Mucosa of descending colon (tissue), 3 donors: ENCODE data around the gene LMO1. TPM values are rescaled to one million over a fixed set of nuclear protein-coding genes. Genes with fewer than 3 reads are reported as not detected.

ENCODE experiments used
- ATAC-seq: fragments of 200-7000 bp; cut with Tn5 transposase; one replicate; pipeline ENCODE4 v1.9.1; 2020; ENCODE audit warnings: mild to moderate bottlenecking, moderate library complexity
- DNase-seq, 3 donors: peaks; one replicate each; pipeline ENCODE4 v3.0.0-alpha.2; 2020
- H3K36me3 ChIP-seq: fragments of 200-600 bp; one replicate; pipeline ENCODE4 v1.8.0; 2021; ENCODE audit warnings: low read depth, mild to moderate bottlenecking
- H3K4me1 ChIP-seq: fragments of 200-600 bp; one replicate; pipeline ENCODE4 v1.8.0; 2021; ENCODE audit warnings: low read depth, mild to moderate bottlenecking
- H3K4me3 ChIP-seq: fragments of 200-600 bp; one replicate; pipeline ENCODE4 v1.8.0; 2021; ENCODE audit warnings: mild to moderate bottlenecking
- H3K9me3 ChIP-seq: fragments of 200-600 bp; one replicate; pipeline ENCODE4 v1.8.0; 2021; ENCODE audit warnings: mild to moderate bottlenecking
- intact Hi-C, 2 donors: fragments of 100-400 bp; cut with DNase I in 1 of 2; cut with micrococcal nuclease in 1 of 2; formaldehyde crosslinking; loops; one replicate each; pipeline versions ENCODE4 v1.11.0 to v1.11.1; 2022; cut with DNase I, micrococcal nuclease
- total RNA-seq, 3 donors: library from RNA; stranded (reverse); fragmentation: NEBNext Ultra II Directional in 2 of 3; extraction: Animal tissue kit (Norgen Biotek cat#: 25700) in 2 of 3; gene quantifications; one replicate each; pipeline versions ENCODE4 v1.2.1 to v1.2.4, GENCODE V29; 2021 to 2023
- TF ChIP-seq, protein P1 (sequence below): fragments of 200-600 bp; IDR thresholded peaks from one replicate; pipeline ENCODE4 v1.8.0; 2022; ENCODE audit warnings: antibody characterized with exemption, mild to moderate bottlenecking
- donor health status: DM: no; HTN: no; CAD: no; lungs with moderate emphysema.
- donor health status: DM: no; HTN: no; CAD: no.
- donor health status: DM: no; HTN: yes; CAD: no.

The LMO1 gene
- total RNA-seq, 3 donors from 2014 or later = 0.70 TPM; not detected in 2

DNA sequence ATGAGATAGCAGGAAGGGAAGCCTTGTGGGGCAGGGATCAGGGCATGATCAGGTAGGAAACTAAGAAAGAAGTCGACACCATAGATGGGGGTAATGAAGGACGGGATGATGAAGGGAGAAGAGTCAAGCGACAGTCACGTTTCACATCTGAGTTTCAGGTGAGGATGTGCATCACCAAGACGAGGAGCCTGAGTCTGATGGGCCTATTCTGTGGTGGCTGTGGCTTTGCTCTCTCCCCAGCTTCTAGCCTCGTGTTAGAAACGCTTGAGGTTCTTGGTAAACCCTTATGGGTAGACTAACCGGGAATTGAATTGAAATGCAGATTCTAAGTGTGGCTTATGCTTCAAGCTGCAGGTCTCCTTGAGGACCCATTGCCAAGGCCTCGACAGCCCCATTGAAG lies 45.6 kb upstream of the LMO1 start:
- H3K4me1 ChIP-seq = no peaks in the 10 kb centered on the region
- no peaks in the 10 kb centered on the region for H3K36me3 ChIP-seq
- H3K4me3 ChIP-seq = no peak overlapping the region
- peaks cover 5% of the 10 kb centered on the region for H3K9me3 ChIP-seq
- ATAC-seq = no peak
- TF ChIP-seq, protein P1, sequence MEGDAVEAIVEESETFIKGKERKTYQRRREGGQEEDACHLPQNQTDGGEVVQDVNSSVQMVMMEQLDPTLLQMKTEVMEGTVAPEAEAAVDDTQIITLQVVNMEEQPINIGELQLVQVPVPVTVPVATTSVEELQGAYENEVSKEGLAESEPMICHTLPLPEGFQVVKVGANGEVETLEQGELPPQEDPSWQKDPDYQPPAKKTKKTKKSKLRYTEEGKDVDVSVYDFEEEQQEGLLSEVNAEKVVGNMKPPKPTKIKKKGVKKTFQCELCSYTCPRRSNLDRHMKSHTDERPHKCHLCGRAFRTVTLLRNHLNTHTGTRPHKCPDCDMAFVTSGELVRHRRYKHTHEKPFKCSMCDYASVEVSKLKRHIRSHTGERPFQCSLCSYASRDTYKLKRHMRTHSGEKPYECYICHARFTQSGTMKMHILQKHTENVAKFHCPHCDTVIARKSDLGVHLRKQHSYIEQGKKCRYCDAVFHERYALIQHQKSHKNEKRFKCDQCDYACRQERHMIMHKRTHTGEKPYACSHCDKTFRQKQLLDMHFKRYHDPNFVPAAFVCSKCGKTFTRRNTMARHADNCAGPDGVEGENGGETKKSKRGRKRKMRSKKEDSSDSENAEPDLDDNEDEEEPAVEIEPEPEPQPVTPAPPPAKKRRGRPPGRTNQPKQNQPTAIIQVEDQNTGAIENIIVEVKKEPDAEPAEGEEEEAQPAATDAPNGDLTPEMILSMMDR = no peak
- no peak for DNase-seq
- intact Hi-C loops = no loop called here

DNA sequence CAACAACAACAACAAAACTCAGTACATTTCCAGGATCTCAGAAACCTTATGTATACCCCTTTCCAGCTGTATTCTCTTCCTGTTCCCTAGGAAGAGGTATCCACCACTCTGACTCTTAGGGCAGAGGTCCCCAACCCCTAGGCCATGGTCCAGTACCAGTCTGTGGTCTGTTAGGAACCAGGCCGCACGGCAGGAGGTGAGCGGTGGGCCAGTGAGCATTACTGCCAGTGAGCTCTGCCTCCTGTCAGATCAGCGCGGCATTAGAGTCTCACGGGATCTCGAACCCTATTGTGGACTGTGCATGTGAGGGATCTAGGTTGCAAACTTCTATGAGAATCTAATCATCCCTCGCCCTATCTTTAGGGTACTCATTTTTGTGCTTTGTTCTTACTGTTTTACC lies 43.9 kb upstream of the LMO1 start:
- H3K4me3 ChIP-seq = no peak overlapping the region
- TF ChIP-seq, protein P1 = no peak
- no peaks in the 10 kb centered on the region for H3K36me3 ChIP-seq
- no peaks in the 10 kb centered on the region for H3K4me1 ChIP-seq
- intact Hi-C loops = no loop called here
- peaks cover 5% of the 10 kb centered on the region for H3K9me3 ChIP-seq
- ATAC-seq = no peak
- DNase-seq = no peak

DNA sequence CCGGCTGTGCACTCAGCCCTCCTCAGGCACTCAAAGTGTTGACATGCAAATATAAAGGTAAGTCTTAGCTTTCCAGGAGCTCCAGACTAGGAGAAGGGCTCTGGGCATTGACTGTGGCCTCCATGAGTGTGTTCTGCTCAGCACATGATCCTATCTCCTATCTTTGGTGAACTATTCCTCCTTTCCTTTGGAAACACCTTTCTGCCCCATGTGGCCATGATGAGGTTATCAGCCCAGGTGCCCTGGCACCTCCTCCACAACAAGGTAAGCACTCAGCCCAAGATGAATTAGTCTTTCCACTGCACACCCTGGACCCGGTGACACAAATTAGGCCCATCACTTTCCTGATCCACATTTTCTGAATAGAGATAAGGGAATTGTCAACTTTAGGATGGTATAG lies 37.9 kb upstream of the LMO1 start:
- intact Hi-C loops = no loop called here

DNA sequence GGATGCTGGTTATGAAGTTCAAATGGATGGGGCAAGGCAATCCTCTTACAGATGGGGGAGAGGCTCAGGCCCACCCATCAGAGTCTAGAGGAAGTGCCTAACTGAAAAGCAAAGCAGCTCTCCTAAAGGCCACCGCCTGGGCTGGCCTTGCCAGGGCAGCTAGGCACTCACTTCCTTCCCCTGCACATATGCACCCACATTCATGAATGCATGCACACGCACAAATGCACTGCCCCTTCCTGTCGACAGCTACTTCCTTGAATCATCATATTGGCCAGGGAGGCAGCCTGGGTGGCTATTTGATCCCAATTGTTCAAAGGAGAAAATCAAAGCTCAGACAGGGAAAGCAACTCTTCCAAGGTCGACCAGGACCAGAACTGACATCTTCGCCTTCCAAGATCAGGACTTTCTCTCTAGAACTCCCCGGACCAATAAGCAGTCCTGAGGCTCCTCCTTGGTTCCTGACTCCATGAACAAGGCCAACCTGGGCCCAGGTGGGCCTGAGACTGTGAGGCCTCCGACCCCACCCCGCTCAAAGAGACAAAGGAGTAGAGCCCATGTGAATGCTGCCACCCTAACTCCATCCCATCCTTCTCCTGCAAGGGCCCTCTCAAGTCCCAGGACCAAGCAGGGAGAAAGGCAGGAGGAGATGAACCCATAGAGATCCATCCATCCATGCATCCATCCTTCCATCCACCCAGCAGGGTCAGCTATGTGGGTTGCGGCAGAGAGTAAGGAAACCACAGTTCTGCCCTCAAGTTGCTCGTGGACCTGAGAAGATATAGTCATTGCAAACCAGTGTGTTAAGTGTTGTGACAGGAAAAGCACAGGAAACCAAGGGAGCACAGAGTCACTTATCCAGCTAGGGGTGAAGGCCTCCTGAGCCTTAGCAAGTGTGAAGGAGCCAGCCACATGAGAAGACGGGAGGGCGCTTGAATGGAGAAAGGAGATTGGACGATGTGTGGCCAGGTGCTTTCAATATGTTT lies 35.4 kb upstream of the LMO1 start:
- no peak overlapping the region for H3K4me3 ChIP-seq
- no peaks in the 10 kb centered on the region for H3K9me3 ChIP-seq
- ATAC-seq = no peak
- TF ChIP-seq, protein P1 = no peak
- H3K36me3 ChIP-seq = no peaks in the 10 kb centered on the region
- intact Hi-C loops = no loop called here
- H3K4me1 ChIP-seq = no peaks in the 10 kb centered on the region
- no peak for DNase-seq

More for the DNA sequence above, 37.9 kb upstream of the LMO1 start:
- ATAC-seq = no peak
- no peaks in the 10 kb centered on the region for H3K4me1 ChIP-seq
- H3K4me3 ChIP-seq = no peak overlapping the region
- DNase-seq = no peak
- H3K36me3 ChIP-seq = no peaks in the 10 kb centered on the region
- TF ChIP-seq, protein P1 = no peak
- H3K9me3 ChIP-seq = peaks cover 5% of the 10 kb centered on the region

DNA sequence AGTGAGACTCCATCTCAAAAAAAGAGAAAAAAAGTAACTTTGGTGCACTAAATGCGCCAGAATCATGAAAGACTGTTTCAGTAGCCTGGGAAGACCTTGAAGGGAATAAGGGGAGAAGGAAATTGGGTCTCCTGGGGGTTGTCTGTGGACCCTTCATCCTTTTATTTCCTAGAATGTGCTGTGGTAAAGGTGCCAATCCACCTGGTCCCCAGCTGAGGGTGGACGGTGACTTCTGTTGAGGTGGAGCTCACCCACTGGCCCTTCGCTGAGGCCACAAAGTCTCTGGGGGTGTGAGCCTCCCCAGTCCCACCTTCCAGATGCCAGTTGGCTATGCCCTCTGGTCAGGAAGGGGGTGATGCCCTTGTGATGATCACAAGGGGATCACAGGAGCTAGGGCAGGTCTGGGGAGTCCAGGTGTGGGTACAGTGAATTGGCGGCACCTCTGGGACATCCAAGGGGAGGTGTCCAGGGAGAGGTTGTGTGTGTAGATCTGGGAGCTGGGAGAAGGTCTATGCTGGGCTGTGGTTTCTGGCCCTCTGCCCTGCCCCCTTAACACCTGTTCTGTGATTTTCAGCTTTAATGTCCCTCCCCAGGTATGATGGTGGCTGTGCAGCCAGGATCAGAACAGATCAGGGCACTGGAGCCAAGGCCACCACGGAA lies 34.2 kb upstream of the LMO1 start:
- Histone ChIP-seq H3K9me3 (no peaks in the 10 kb centered on the region), H3K4me1 (no peaks in the 10 kb centered on the region), H3K4me3 (no peak overlapping the region), H3K36me3 (no peaks in the 10 kb centered on the region)
- intact Hi-C loops = no loop called here
- DNase-seq = no peak
- TF ChIP-seq, protein P1 = no peak
- ATAC-seq = no peak
